ENCODE measurements around the gene MACROD2.

The MACROD2 gene

GRCh38 chr20:14807224-14807623, 811.9 kb downstream of the MACROD2 start:
- no peak for DNase-seq (ENCODE audit: low read depth, low spot score)

- DNase-seq (ENCODE audit: low read depth, low spot score), result no peak
These were observed 820.0 kb downstream of the MACROD2 start for GRCh38 chr20:14815340-14815739.

- DNase-seq (ENCODE audit: low read depth, low spot score), result no peak
These were observed 821.2 kb downstream of the MACROD2 start for GRCh38 chr20:14816471-14816870.

GRCh38 chr20:14817101-14817500, 821.8 kb downstream of the MACROD2 start:
- no peak for DNase-seq (ENCODE audit: low read depth, low spot score)

GRCh38 chr20:14820771-14821170, 825.5 kb downstream of the MACROD2 start:
- no peak for DNase-seq (ENCODE audit: low read depth, low spot score)

GRCh38 chr20:14821251-14821650, 825.9 kb downstream of the MACROD2 start:
- DNase-seq (ENCODE audit: low read depth, low spot score), result no peak

GRCh38 chr20:14824996-14825395, 829.7 kb downstream of the MACROD2 start:
- no peak for DNase-seq (ENCODE audit: low read depth, low spot score)

GRCh38 chr20:14826543-14827313, 831.4 kb downstream of the MACROD2 start:
- DNase-seq (ENCODE audit: low read depth, low spot score), result no peak

GRCh38 chr20:14828459-14828858, 833.1 kb downstream of the MACROD2 start:
- DNase-seq (ENCODE audit: low read depth, low spot score), result no peak

- DNase-seq (ENCODE audit: low read depth, low spot score), result no peak
These were observed 834.6 kb downstream of the MACROD2 start for GRCh38 chr20:14829906-14830305.

- no peak for DNase-seq (ENCODE audit: low read depth, low spot score)
These were observed 835.1 kb downstream of the MACROD2 start for GRCh38 chr20:14830466-14830865.

GRCh38 chr20:14830899-14831298, 835.6 kb downstream of the MACROD2 start:
- DNase-seq (ENCODE audit: low read depth, low spot score), result no peak

- no peak for DNase-seq (ENCODE audit: low read depth, low spot score)
These were observed 837.3 kb downstream of the MACROD2 start for GRCh38 chr20:14832630-14833029.

GRCh38 chr20:14838663-14839628, 843.6 kb downstream of the MACROD2 start:
- peak; percentile 33 for DNase-seq (ENCODE audit: low read depth, low spot score)

- DNase-seq (ENCODE audit: low read depth, low spot score), result no peak
These were observed 850.2 kb downstream of the MACROD2 start for GRCh38 chr20:14845199-14846160.

- no peak for DNase-seq (ENCODE audit: low read depth, low spot score)
These were observed 853.5 kb downstream of the MACROD2 start for GRCh38 chr20:14848806-14849205.

GRCh38 chr20:14853079-14853478, 857.8 kb downstream of the MACROD2 start:
- no peak for DNase-seq (ENCODE audit: low read depth, low spot score)

- DNase-seq (ENCODE audit: low read depth, low spot score), result no peak
These were observed 859.9 kb downstream of the MACROD2 start for GRCh38 chr20:14855171-14855570.

- no peak for DNase-seq (ENCODE audit: low read depth, low spot score)
These were observed 864.3 kb downstream of the MACROD2 start for GRCh38 chr20:14859627-14860026.

- no peak for DNase-seq (ENCODE audit: low read depth, low spot score)
These were observed 865.1 kb downstream of the MACROD2 start for GRCh38 chr20:14860410-14860814.

- DNase-seq (ENCODE audit: low read depth, low spot score), result no peak
These were observed 865.8 kb downstream of the MACROD2 start for GRCh38 chr20:14861028-14861699.

Data from smooth muscle cell of the brain vasculature (primary cell).